ENCODE results near the gene RAX2. TPM values are rescaled to one million over a fixed set of nuclear protein-coding genes. Genes with fewer than 3 reads are reported as not detected.

Gene RAX2
- total RNA-seq, 1 donor from 2014 or later: not detected

GRCh38 chr19:3720349-3720917 lies 51.6 kb downstream of the RAX2 start:
- peaks cover 15% of the 10 kb centered on the region for H3K4me1 ChIP-seq
- intact Hi-C loops (cut with DNase I): no loop called here
- no peaks in the 10 kb centered on the region for H3K9me3 ChIP-seq
- DNase-seq (no peak), ATAC-seq (no peak)
- H3K27me3 ChIP-seq (ENCODE audit: low read depth): peaks cover 45% of the 10 kb centered on the region
- no peaks in the 10 kb centered on the region for H3K36me3 ChIP-seq
- H3K4me3 ChIP-seq: no peak overlapping the region
- H3K27ac ChIP-seq: no peak overlapping the region
- TF ChIP-seq CTCF (IDR thresholded peaks at IDR 0.05): no peak

GRCh38 chr19:3719868-3720267 lies 52.2 kb downstream of the RAX2 start:
- intact Hi-C loops (cut with DNase I): no loop called here
- ATAC-seq (no peak), DNase-seq (no peak)
- TF ChIP-seq CTCF (IDR thresholded peaks at IDR 0.05): no peak
- H3K4me1 ChIP-seq: peaks cover 15% of the 10 kb centered on the region
- H3K36me3 ChIP-seq: no peaks in the 10 kb centered on the region
- H3K27me3 ChIP-seq (ENCODE audit: low read depth): peaks cover 45% of the 10 kb centered on the region
- H3K27ac ChIP-seq: no peak overlapping the region
- H3K4me3 ChIP-seq: no peak overlapping the region
- H3K9me3 ChIP-seq: no peaks in the 10 kb centered on the region

Other genes with a start within 250 kb of the RAX2 start
- 2.2 TPM for gene TEKTIP1, start 233.1 kb downstream of the RAX2 start, total RNA-seq
- 80.7 TPM for gene MFSD12, start 214.6 kb downstream of the RAX2 start, total RNA-seq
- 60.9 TPM for gene HMG20B, start 199.3 kb downstream of the RAX2 start, total RNA-seq
- 4.2 TPM for gene GIPC3, start 186.8 kb downstream of the RAX2 start, total RNA-seq
- gene TBXA2R, start 165.4 kb downstream of the RAX2 start, total RNA-seq: 4.9 TPM
- 20.3 TPM for gene CACTIN, start 145.4 kb downstream of the RAX2 start, total RNA-seq
- 43.6 TPM for gene PIP5K1C, start 71.8 kb downstream of the RAX2 start, total RNA-seq
- 34.4 TPM for gene TJP3, start 63.8 kb downstream of the RAX2 start, total RNA-seq
- 18.2 TPM for gene APBA3, start 10.5 kb downstream of the RAX2 start, total RNA-seq
- gene MRPL54, start 9.5 kb downstream of the RAX2 start, total RNA-seq: 59.4 TPM
- 11.3 TPM for gene MATK, start 14.2 kb upstream of the RAX2 start, total RNA-seq
- 0.41 TPM for gene ZFR2, start 96.8 kb upstream of the RAX2 start, total RNA-seq
- not detected for gene ATCAY, start 108.5 kb upstream of the RAX2 start, total RNA-seq
- not detected for gene NMRK2, start 160.8 kb upstream of the RAX2 start, total RNA-seq
- gene DAPK3, start 198.9 kb upstream of the RAX2 start, total RNA-seq: 50.5 TPM
- gene EEF2, start 213.2 kb upstream of the RAX2 start, total RNA-seq: 1,984 TPM
- gene PIAS4, start 235.5 kb upstream of the RAX2 start, total RNA-seq: 27.6 TPM

Measured in lower lobe of right lung (tissue), 2 donors.